H1 (cell line): ENCODE measurements around the gene CKS1B. TPM values are rescaled to one million over a fixed set of nuclear protein-coding genes. Genes with fewer than 3 reads are reported as not detected.
A peak's percentile ranks its signal among the peaks of the same experiment; 100 is the strongest.

ENCODE experiments used
- ASH2L ChIP-seq: fragments of 200-600, 300-600 bp; sonication (generic); IDR thresholded peaks from one replicate; pipeline ENCODE4 v1.7.1; 2017; ENCODE audit warnings: low read length
- CHD1 ChIP-seq: IDR thresholded peaks from 2 replicates; pipeline ENCODE4 v1.6.1; 2012; ENCODE audit warnings: low read depth, low read length, improper control_type of control experiment
- CHD2 ChIP-seq: IDR thresholded peaks from 2 replicates; pipeline ENCODE4 v1.6.1; 2012; ENCODE audit warnings: low read length, improper control_type of control experiment
- EGR1 ChIP-seq: IDR thresholded peaks from 2 replicates; pipeline ENCODE4 v1.6.1; 2011; ENCODE audit warnings: low read depth, low read length, borderline replicate concordance
- EZH2 ChIP-seq: fragments of 200-600 bp; sonication (generic); IDR thresholded peaks from 2 replicates; pipeline ENCODE4 v1.7.1; 2012; ENCODE audit warnings: low read depth, mild to moderate bottlenecking, moderate library complexity, low read length, inconsistent platforms; ENCODE audit not compliant: severe bottlenecking
- HDAC2 ChIP-seq, 2 experiments: fragments of 300-600 bp in 1 of 2; sonication (generic) in 1 of 2; IDR thresholded peaks; 2 replicates each; pipeline ENCODE4 v1.6.1; 2011 to 2012; ENCODE audit warnings: low read depth in 2 of 2, low read length in 2 of 2, mild to moderate bottlenecking in 2 of 2, moderate library complexity in 2 of 2, borderline replicate concordance in 1 of 2, inconsistent platforms in 1 of 2
- HDAC6 ChIP-seq: IDR thresholded peaks from one replicate; pipeline ENCODE4 v1.7.1; 2012; ENCODE audit warnings: low read depth, mild to moderate bottlenecking, inconsistent platforms, low read length, moderate library complexity
- JUND ChIP-seq: IDR thresholded peaks from 2 replicates; pipeline ENCODE4 v1.6.1; 2011; ENCODE audit warnings: mild to moderate bottlenecking, improper control_type of control experiment, low read length
- KDM1A ChIP-seq: fragments of 200-600, 300-600 bp; sonication (generic); IDR thresholded peaks from 2 replicates; pipeline ENCODE4 v1.7.1; 2016; ENCODE audit warnings: mild to moderate bottlenecking, low read length, borderline replicate concordance
- PHF8 ChIP-seq: fragments of 200-600 bp; sonication (generic); conservative IDR thresholded peaks from 2 replicates; pipeline ENCODE4 v1.7.1; 2012; ENCODE audit warnings: low read depth, mild to moderate bottlenecking, inconsistent platforms, low read length, moderate library complexity
- POLR2A ChIP-seq, 2 experiments: IDR thresholded peaks; 1 replicate in 1 of 2; 2 replicates in 1 of 2; pipeline ENCODE4 v1.6.1; 2011; ENCODE audit warnings: low read depth in 2 of 2, low read length in 2 of 2, mild to moderate bottlenecking in 2 of 2; ENCODE audit errors: control extremely low read depth in 1 of 2
- RFX5 ChIP-seq: IDR thresholded peaks from 2 replicates; pipeline ENCODE4 v1.6.1; 2011; ENCODE audit warnings: low read depth, low read length, improper control_type of control experiment, borderline replicate concordance
- RNF2 ChIP-seq: fragments of 200-900, 300-1000 bp; sonication (generic); IDR thresholded peaks from 2 replicates; pipeline ENCODE4 v1.7.1; 2016; ENCODE audit warnings: borderline replicate concordance, low read depth, mild to moderate bottlenecking, antibody characterized with exemption, low read length; ENCODE audit not compliant: poor library complexity, severe bottlenecking; ENCODE audit errors: missing control alignments
- SIRT6 ChIP-seq: IDR thresholded peaks from one replicate; pipeline ENCODE4 v1.7.1; 2012; ENCODE audit warnings: low read length, inconsistent platforms
- SIX5 ChIP-seq: IDR thresholded peaks from 2 replicates; pipeline ENCODE4 v1.6.1; 2011; ENCODE audit warnings: mild to moderate bottlenecking, low read depth, low read length
- TCF12 ChIP-seq: IDR thresholded peaks from 2 replicates; pipeline ENCODE4 v1.6.1; 2011; ENCODE audit warnings: low read depth, mild to moderate bottlenecking, low read length
- YY1 ChIP-seq: IDR thresholded peaks from 2 replicates; pipeline ENCODE4 v1.6.1; 2011; ENCODE audit warnings: low read depth, mild to moderate bottlenecking, low read length
- polyA plus RNA-seq, 7 experiments: library from polyadenylated mRNA; depleted of rRNA in 3 of 7; stranded (reverse) in 5 of 7; unstranded in 2 of 7; fragments of >200 nt in 5 of 7; fragments of 200-250 nt in 2 of 7; gene quantifications; 1 replicate in 5 of 7; 2 replicates in 1 of 7; 4 replicates in 1 of 7; pipeline versions ENCODE4 v1.2.1 to v1.2.3, GENCODE V29; 2011 to 2013; ENCODE audit warnings: missing spikeins in 2 of 7, mixed read lengths in 2 of 7
- total RNA-seq: library from RNA; stranded (reverse); fragmentation: NEBNext Ultra II Directional; extraction: Animal tissue kit (Norgen Biotek cat#: 25700); gene quantifications from 2 replicates; pipeline ENCODE4 v1.2.1, GENCODE V29; 2021
- TF ChIP-seq, protein P1 (sequence below): IDR thresholded peaks from 2 replicates; pipeline ENCODE4 v1.6.1; 2011; ENCODE audit warnings: low read depth, mild to moderate bottlenecking, low read length; ENCODE audit not compliant: insufficient read depth
- TF ChIP-seq, protein P2 (sequence below): IDR thresholded peaks from 2 replicates; pipeline ENCODE4 v1.6.1; 2012; ENCODE audit warnings: inconsistent platforms
- TF ChIP-seq, protein P3 (sequence below): IDR thresholded peaks from 2 replicates; pipeline ENCODE4 v1.6.1; 2011; ENCODE audit warnings: low read length, improper control_type of control experiment

Gene CKS1B
- total and polyA plus RNA-seq, 2 of the 8 experiments (the other 6 are each of a cell fraction or from before 2014, with no cell fraction given) = 294 to 1,025 TPM

DNA sequence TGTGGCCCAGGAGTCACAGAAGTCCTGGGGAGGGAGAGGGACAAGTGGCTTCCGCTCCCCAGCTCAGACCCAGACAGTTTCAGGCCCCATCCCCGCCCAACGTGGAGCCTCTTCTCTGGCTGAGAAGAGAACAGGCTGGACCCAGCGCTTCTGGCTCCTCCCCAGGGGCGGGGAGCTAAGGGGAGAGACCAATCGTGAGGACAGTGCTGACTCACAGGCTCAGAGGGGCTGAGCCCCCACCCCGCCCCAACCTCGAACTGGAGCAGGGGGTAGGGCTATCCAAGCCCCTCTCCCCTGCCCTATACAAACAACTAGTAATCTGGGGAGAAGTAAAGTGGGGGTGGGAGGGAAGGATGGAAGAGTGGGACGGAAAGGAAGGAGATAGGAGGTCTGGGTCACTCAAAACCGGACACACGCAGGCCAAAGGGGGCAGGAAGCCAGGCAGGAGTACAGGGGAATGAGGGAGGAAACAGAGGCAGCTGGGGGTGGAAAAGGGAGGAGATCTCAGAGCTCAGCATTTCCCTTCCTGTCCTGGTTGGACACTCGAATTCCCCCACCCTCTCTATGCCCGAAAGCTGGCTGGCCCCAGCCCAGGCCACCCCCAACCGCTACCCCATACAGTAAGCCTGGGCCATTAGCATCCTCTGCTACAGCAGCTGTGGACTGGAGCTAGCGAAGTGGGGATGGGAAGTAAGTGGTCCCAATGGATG is 3.7 kb upstream of the CKS1B start, which contains the start of gene SHC1 (continued):
- TF ChIP-seq SIRT6 (no peak), RFX5 (no peak), ASH2L (peak; percentile 48), SIX5 (no peak), POLR2A (IDR thresholded peaks at IDR 0.05; ENCODE audit: control extremely low read depth in 1 of 2, low read depth in 2 of 2, low read length in 2 of 2) (peak; percentile 79 to 92), CHD1 (no peak), YY1 (0 out of 2 replicates have a peak, but pooled peaks have one; percentile 7), EZH2 (no peak), RNF2 (no peak), KDM1A (no peak), HDAC6 (no peak), TCF12 (no peak), EGR1 (peak; percentile 1; the same call in 1 of the 2 replicates), PHF8 (no peak), JUND (peak; percentile 82), HDAC2 (IDR thresholded peaks at IDR 0.05; ENCODE audit: borderline replicate concordance in 1 of 2, low read depth in 2 of 2, low read length in 2 of 2) (no peak), CHD2 (no peak)
- TF ChIP-seq, protein P1, sequence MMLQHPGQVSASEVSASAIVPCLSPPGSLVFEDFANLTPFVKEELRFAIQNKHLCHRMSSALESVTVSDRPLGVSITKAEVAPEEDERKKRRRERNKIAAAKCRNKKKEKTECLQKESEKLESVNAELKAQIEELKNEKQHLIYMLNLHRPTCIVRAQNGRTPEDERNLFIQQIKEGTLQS = no peak
- TF ChIP-seq, protein P2, sequence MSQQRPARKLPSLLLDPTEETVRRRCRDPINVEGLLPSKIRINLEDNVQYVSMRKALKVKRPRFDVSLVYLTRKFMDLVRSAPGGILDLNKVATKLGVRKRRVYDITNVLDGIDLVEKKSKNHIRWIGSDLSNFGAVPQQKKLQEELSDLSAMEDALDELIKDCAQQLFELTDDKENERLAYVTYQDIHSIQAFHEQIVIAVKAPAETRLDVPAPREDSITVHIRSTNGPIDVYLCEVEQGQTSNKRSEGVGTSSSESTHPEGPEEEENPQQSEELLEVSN = no peak
- TF ChIP-seq, protein P3, sequence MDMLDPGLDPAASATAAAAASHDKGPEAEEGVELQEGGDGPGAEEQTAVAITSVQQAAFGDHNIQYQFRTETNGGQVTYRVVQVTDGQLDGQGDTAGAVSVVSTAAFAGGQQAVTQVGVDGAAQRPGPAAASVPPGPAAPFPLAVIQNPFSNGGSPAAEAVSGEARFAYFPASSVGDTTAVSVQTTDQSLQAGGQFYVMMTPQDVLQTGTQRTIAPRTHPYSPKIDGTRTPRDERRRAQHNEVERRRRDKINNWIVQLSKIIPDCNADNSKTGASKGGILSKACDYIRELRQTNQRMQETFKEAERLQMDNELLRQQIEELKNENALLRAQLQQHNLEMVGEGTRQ = no peak
